Measurements from ENCODE around the gene ST3GAL5.
"Not testable (repeated sequence)": the region's sequence is repeated elsewhere in the genome, so short reads cannot be mapped to it uniquely, and the experiment has no call there.

Gene ST3GAL5

DNA sequence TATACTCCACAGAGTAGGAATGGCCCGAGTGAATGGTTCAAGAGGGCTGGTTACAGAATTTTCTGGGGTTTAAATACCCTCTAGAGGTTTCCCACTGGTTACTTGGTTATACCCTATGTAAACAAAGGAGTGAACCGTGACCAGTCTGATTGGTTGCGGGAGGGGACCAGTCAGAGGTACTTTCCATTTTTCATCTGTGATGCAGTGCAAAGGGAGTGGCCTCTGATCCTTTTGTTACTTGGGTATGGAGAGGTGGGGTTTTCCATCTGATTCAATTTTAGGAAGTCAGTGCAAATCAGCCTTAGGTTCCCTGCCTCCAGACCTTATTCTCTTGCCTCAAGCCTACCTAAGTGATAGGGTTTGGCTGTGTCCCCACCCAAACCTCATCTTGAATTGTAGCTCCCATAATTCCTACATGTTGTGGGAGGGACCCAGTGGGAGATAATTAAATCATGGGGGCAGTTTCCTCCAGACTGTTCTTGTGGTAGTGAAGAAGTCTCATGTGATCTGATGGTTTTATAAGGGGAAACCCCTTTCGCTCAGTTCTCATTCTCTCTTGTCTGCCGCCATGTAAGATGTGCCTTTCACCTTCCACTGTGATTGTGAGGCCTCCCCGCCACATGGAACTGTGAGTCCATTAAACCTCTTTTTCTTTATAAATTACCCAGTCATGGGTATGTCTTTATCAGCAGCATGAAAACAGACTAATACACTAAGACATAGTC is 5.9 kb upstream of the ST3GAL5 start:
- in situ Hi-C loops (cut with HindIII; ENCODE audit: low sequenced_read_pairs), result not testable (repeated sequence)

DNA sequence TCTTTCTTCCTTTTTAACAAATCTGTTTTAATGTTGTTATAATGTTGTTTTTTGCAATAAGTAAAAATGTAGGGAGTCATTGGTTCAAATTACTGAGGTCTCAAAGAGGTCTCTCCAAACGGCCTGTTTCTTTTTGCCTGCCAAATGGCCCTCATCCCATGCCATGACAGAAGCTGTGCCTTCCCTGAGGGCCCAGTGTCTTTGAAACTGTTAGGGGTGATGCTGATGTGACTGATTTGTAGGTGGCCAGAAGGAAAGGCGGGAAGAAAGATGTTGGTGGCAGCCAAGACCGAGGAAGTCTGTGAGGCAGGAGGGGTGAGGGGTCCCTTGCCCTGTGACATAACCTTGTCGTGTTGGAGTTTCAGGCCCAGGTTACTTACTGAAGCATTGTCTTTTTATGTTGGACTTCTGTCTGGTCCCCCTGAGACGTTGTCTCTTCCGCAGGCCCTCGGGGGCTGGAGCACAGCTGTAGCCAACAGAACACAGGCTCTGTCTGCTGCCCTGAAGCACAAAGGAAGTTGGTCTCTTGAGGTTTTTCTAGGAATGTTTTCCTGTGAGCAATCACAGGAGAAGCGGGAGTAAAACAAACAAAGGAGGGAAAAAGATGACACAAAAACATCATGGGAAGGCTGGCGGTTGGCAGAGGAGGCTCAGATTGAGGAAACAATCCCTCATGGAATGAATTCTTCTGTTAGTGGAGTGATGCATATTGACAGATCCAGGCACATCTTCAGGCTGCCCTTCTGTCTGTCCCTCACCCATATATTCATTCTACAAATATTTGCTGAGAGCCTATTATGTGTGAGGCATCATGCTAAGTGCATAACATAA is 4.9 kb upstream of the ST3GAL5 start:
- in situ Hi-C loops (cut with HindIII; ENCODE audit: low sequenced_read_pairs), result no loop called here

DNA sequence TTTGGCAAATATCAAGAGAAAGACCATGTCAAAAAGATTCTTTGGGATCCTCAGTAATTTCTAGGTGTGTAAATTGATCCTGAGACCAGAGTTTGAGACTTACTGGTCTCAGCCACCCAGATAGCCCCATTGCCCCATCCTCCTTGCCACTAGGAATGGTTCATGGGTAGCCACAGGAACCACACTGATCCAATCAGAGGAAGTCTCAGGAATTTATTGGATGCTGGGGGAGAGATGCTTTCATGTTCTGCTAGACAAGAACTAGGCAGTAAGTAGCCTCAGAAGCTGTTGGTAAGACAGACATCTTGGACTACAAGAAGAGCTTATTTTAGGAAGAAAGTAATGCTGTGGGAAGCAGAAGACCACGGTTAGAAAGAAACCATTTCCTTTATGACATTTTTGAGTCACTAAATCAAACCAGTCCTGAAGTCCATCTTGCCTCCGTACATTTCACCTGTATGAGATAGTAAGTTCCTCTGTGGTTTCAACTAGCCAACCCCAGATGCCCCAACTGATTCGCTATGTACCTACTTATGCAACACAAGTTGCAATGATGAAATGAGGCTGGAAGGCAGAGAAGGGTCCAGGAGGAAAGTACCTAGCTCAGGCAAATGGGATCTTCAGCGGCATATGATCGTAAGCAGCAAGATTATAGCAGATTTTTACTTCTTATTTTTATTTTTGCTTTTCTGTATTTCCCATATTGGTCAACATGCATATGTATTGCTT is 3.6 kb upstream of the ST3GAL5 start:
- in situ Hi-C loops (cut with HindIII; ENCODE audit: low sequenced_read_pairs), result no loop called here

DNA sequence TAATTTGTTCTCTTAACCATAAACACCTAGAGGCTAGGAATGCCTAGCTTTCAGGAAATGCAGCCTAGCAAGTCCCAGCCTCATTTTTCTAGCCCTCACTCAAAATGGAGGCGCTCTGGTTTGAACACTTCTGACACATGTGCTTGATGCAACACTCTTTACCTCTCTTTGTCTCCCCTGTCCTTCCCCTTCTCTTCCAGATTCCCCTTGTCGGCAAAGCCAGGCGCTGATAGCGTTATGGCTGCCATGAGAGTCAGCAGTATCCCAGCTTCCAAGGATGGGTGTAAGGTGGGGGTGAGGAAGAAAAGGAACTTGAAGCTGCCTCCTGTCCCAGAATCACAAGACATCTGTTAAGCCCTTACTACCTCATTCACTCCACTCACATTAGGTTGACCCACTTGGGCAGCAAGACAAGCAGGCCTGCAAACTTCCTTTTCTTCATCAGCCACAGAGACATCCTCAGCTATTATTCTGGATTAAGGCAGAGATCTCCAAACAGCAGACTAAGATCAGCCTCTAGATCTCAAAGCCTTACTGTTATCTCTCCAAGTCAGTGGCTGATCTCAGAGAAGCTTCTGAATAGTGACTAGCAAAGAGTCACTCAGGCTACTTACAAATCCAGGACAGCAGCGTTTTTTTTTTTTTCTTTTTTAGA is 1.9 kb upstream of the ST3GAL5 start:
- in situ Hi-C loops (cut with HindIII; ENCODE audit: low sequenced_read_pairs), result no loop called here

DNA sequence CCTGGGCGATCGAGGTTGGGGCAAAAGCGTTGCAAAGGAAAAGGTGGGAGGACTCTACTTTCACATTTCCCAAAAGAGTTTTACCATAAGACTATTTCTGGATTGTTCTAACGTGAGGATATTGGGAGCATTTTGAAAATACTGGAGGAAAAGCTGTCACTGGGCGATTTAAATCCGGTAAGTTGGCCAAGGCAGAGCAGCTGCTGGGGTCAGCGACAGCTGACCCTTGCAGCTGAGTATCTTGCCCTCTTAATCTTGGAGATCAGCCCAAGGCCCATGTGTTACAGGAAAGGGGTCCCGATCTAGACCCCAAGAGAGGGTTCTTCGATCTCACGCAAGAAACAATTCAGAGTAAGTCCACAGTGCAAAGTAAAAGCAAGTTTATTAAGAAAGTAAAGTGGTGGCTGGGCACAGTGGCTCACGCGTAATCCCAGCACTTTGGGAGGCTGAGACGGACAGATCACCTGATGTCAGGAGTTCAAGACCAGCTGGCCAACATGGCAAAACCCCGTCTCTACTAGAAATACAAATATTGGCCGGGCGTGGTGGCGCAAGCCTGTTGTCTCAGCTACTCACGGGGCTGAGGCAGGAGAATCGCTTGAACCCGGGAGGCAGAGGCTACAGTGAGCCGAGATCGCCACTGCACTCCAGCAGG is 964 bp upstream of the ST3GAL5 start:
- in situ Hi-C loops (cut with HindIII; ENCODE audit: low sequenced_read_pairs), result no loop called here

DNA sequence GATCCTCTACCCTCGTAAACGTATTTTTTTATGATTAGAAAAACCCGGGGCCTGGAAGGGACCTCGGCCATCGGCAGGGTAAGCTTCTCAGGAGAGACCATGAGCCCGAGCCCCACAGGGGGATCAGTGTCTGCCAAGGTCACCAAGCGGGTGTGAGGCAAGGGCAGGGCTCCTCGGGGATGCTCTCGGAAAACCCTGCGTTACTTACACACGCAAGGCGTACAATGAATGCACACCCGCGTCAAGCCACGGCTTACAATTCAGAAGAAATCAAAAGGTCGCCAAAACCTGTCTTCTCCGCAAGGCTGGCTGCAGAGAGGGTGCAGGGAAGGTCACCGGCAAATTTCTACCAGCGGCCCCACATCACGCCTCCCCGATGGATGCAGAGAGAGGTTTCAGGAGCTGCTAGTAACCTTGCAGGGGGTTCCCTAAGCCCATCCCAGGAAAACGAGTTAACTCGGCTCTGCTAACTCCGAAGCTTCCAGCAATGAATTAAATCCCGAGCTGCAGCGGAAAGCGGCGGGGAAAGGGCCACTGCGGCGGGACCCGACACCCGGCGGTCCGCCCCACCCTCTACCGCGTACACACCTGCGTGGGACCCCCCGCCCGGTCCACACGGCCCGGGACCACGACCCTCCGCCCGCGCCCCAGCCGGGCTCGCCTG is 638 bp downstream of the ST3GAL5 start:
- in situ Hi-C loops (cut with HindIII; ENCODE audit: low sequenced_read_pairs), result no loop called here

DNA sequence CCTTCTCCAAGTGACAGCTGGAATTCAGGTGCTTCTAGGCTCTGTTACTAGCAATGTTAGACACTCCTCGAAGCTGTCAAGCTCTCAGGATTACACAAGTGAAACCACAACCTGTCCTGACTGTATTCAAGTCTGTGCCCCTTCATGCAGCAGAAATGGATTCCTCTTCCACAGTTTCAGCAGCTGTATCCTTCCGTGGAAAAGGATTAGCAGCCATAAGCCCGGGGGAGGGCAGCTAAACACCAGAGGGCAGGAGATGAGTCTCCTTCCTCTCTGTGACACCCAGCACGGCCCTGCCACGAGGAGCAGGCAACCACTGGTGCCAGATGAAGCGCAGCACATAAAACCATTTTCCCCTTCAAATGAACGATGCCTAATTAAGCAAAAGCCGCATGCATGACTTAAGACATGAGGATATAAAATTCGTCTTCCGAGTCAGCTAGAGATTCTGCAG is 1.2 kb downstream of the ST3GAL5 start:
- in situ Hi-C loops (cut with HindIII; ENCODE audit: low sequenced_read_pairs), result no loop called here

DNA sequence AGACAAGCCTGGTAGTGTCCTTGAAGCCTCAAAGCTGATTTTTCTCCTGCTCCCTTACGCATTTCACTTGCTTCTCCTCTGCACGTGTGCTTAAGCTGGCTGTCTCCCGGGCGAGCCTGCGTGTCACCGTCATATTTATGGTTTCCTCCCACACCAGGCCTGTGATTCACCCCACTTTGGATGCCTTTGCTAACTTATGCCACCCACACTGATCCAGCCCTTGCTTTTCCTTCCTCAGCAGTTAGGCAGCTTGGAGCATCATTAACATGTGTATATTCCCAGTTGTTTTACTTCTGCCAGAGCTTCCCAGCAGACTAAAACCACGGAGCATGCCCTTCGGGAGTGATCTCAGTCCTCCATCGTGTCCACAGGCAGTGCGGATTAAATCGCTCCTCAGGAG is 2.2 kb downstream of the ST3GAL5 start:
- in situ Hi-C loops (cut with HindIII; ENCODE audit: low sequenced_read_pairs), result no loop called here

DNA sequence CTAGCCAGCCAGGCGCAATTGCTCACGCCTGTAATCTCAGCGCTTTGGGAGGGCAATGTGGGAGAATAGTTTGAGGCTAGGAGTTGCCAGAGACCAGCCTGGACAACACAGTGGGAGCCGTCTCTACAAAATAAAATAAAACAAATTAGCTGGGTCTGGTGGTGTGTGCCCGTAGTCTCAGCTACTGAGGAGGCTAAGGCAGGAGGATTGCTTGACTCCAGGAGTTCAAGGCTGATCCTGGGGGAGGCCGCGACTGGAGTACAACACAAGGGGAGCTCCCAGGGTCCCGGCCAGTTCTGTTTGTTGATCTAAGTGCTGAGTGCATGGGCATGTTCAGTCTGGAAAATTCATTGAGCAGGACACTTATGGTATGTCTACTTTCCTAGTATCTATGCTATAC is 2.6 kb downstream of the ST3GAL5 start:
- in situ Hi-C loops (cut with HindIII; ENCODE audit: low sequenced_read_pairs), result no loop called here

DNA sequence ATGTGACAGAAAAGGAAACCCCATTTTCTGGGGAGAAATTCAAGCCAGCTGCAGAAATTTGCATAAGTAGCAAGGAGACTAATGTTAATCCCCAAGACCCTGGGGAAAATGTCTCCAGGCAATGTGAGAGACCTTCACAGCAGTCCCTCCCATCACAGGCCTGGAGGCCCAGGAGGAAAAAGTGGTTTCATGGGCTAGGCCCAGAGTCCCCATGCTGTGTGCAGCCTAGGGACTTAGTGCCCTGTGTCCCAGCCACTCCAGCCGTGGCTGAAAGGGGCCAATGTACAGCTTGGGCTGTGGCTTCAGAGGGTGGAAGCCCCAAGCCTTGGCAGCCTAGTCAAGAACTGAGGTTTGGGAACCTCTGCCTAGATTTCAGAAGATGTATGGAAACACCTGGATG is 7.0 kb downstream of the ST3GAL5 start:
- in situ Hi-C loops (cut with HindIII; ENCODE audit: low sequenced_read_pairs), result not testable (repeated sequence)

DNA sequence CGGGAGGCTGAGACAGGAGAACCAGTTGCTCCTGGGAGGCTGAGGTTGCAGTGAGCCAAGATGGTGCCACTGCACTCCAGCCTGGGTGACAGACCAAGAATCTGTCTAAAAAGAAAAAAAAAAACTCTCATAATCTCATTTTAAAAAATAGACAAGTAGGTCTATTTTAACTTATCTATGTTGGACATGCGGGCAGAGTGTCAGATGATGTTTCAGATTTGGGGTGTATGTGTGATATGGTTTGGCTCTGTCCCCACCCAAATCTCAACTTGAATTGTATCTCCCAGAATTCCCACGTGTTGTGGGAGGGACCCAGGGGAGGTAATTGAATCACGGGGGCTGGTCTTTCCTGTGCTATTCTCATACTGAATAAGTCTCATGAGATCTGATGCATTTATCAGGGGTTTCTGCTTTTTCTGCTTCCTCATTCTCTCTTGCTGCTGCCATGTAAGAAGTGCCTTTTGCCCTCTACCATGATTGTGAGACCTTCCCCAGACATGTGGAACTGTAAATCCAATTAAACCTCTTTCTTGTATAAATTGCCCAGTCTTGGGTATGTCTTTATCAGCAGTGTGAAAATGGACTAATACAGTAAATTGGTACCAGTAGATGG is 8.0 kb downstream of the ST3GAL5 start:
- in situ Hi-C loops (cut with HindIII; ENCODE audit: low sequenced_read_pairs), result not testable (repeated sequence)

DNA sequence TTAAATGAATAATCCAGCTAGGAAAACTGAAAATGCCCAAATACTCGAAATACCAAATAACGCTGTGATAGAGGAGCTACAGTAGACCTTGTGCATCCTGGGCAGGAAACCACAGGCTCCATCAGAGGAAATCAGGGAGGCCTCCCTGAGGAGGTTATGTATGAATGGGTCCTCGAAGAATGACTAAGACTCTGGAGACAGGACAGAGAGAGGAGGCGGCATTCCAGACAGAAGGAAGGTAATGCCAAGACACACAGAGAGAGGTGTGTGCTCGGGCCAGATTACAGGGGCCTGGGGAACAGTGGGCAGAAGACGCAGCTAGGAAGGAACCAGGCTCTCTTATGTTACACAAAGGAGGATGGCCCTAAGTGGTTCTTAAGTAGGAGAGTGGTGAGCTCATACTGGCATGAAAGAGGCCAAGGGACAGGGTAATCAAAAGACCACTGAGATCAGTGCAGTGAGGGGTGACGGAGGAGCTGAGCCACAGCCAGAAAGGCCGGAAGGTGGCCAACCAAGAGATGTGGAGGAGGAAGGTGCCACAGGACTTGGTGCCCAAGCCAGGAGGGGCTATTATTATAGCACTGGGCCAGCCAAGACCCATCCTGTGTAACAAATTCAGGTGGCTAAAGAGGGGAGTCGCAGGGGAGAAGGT is 9.9 kb downstream of the ST3GAL5 start:
- in situ Hi-C loops (cut with HindIII; ENCODE audit: low sequenced_read_pairs), result loop anchor here (5.0 kb wide), 4 partner anchors 38 to 203 kb away; no protein-coding TSS in a partner anchor

DNA sequence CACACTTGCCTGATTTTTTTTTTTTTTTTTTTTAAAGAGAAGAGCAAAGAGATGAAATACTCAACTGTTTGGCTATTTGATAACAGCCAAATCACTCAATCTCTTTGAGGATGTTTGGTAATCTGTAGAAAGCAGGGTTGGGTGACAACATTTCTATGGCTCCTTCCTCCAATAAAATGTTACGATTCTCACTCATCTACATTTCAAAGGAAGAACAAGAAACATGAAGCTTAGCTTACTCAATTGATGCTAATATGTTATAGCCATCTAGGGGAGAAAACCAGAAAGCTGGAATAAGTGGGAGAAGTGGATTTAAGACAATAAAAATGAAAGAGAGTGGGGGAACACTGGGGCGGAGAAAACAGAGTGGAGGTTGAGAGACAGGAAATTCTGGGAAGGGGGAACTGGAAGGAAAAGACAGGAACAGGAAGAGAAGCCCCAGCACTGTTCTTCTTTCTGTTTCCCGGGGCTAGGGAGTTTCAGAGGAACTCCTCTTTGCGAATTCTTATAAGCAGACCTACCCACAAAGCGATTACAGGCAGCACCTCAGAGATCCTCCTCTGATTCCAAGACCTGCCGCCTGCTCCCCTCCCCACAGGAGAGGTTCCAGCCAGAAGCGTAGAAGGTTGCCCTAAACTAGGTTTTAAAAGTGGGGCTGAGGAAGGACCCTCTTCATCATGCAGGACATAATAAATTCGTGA is 13.3 kb downstream of the ST3GAL5 start:
- in situ Hi-C loops (cut with HindIII; ENCODE audit: low sequenced_read_pairs), result loop anchor here (5.0 kb wide), 4 partner anchors 42 to 207 kb away; no protein-coding TSS in a partner anchor

DNA sequence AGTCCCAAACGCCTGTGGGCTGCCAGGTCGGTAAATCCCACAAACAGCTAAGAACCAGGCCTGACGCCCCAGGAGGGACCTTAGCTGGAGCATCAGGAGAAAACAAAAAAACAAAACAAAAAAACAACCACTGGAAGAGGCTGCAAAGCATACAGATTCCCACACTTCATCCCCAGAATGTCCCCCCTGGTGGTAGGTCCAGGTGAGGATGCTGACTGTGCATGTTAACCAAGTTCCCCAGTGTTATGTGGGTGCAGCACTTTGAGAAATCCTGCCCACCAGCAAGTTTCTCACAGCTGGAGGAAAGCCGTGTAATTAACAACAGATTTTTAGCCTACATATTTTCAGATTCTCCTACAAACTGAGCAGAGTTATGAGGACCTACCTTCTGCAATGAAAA is 15.1 kb downstream of the ST3GAL5 start:
- in situ Hi-C loops (cut with HindIII; ENCODE audit: low sequenced_read_pairs), result no loop called here

DNA sequence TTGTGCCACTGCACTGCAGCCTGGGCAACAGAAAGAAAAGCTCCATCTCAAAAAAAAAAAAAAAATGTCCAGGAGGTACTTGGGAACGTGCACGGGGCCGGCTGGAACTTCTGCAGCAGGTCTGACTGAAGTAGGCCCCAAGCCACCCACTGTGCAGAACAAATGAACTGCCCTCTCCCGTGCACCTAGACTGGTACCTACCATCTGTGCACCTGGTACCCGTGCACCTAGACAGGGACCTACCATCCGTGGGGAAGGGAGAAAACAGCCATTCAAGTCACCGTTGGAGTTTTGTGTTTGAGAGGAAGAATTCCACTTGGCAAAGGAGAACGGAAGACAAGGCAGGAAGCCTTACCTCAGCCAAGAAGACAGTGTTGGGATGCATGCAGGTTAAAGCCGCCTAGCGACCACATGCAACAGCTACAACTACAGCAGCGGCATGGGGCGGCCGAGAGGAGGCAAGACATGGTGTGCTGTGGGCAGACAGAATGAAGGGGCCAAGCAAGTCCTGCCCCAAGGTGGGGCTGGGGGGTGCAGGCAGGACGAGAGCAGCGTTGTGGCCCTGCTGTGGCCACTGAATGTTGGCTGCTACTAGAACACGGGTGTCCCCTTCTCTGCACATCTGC is 16.1 kb downstream of the ST3GAL5 start:
- in situ Hi-C loops (cut with HindIII; ENCODE audit: low sequenced_read_pairs), result no loop called here

DNA sequence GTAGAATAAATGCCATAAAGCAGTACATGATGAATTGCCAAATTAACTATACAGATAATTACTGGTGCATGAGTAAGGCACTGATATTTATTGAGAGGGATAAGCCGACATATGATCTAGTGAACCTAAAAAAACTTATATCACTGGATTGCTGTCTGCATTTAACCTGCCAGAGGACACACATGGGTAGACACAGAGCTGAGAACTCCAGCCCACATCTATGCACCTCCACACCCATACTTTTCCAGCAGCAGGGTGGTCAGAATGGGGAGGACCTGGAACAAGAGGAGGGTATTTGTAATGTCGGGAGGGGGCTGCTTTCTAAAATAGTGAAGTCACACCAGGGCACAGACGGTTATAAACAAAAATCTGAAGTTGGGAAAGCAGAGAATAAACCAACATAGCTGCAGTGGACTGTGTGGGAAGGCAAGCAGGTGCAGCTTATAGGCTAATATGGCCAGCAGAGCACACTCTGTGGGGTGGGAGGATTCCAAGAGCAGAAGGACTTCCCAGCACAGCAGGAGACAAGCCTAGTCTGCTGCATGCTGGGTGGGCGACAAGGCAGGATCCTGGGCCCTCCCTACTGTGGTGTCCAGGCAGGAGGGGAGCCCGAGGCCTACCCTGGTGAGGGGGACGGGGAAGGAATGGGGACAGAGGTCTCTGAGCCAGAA is 17.2 kb downstream of the ST3GAL5 start:
- in situ Hi-C loops (cut with HindIII; ENCODE audit: low sequenced_read_pairs), result no loop called here

DNA sequence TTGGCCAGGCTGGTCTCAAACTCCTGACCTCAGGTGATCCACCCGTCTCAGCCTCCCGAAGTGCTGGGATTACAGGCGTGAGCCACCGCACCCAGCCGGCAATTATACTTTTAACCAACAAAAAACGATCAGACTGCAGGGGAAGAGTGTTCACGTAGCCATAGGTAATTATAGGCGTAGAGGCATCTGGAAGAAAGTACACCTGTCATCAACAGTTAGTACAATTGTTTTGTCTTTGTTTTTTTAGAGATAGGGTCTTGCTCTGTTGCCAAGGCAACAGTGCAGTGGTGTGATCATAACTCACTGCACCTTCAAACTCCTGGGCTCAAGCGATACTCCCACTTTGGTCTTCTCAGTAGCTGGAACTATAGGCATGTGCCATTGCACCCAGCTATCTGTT is 20.0 kb downstream of the ST3GAL5 start:
- in situ Hi-C loops (cut with HindIII; ENCODE audit: low sequenced_read_pairs), result no loop called here

All from endothelial cell of hepatic sinusoid (primary cell).